OCI-LY3 (cell line): Measurements from ENCODE around the gene SETDB1.

Experiments used
- EZH2phosphoT487 ChIP-seq: fragments of 200-600 bp; shearing (Covaris generic); IDR thresholded peaks from 2 replicates; pipeline ENCODE4 v1.6.1; 2018; ENCODE audit warnings: antibody characterized with exemption, mixed run types, low read depth
- TF ChIP-seq, protein P1 (sequence below): fragments of 200-600, 300-600 bp; sonication (generic); IDR thresholded peaks from 2 replicates; pipeline ENCODE4 v1.5.1; 2014; ENCODE audit warnings: antibody characterized with exemption, low read length, low read depth

DNA sequence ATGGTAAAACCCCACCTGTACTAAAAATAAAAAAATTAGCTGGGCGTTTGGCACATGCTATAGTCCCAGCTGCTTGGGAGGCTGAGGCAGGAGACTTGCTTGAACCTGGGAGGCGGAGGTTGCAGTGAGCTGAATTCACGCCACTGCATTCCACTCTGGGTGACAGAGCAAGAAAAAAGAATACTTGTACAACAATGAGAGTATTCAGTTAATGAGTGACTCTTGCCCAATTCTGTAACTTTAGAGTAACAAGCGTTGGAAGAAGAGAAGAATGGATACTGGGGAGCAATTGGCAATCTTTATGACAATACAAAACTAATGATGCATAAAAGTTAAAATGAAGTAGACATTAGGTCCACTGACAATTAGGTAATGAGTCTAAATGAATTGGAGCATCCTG lies 66.5 kb downstream of the SETDB1 start:
- TF ChIP-seq, protein P1, sequence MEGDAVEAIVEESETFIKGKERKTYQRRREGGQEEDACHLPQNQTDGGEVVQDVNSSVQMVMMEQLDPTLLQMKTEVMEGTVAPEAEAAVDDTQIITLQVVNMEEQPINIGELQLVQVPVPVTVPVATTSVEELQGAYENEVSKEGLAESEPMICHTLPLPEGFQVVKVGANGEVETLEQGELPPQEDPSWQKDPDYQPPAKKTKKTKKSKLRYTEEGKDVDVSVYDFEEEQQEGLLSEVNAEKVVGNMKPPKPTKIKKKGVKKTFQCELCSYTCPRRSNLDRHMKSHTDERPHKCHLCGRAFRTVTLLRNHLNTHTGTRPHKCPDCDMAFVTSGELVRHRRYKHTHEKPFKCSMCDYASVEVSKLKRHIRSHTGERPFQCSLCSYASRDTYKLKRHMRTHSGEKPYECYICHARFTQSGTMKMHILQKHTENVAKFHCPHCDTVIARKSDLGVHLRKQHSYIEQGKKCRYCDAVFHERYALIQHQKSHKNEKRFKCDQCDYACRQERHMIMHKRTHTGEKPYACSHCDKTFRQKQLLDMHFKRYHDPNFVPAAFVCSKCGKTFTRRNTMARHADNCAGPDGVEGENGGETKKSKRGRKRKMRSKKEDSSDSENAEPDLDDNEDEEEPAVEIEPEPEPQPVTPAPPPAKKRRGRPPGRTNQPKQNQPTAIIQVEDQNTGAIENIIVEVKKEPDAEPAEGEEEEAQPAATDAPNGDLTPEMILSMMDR: no peak
- no peak for TF ChIP-seq EZH2phosphoT487
